Keratinocyte (primary cell): ENCODE measurements around the gene DLG2. TPM values are rescaled to one million over a fixed set of nuclear protein-coding genes. Genes with fewer than 3 reads are reported as not detected.
"Not testable (repeated sequence)": the region's sequence is repeated elsewhere in the genome, so short reads cannot be mapped to it uniquely, and the experiment has no call there.

Experiments
- DNase-seq: peaks from one replicate; pipeline ENCODE4 v3.0.0-alpha.2; 2011; ENCODE audit warnings: low read depth, missing footprints, low spot score
- FAIRE-seq: peaks from 2 replicates; lab custom pipeline; 2011; peaks lifted over from hg19 to GRCh38; lab: Jason Lieb, UNC
- H2AFZ ChIP-seq: 2 replicates; pipeline ENCODE4 v1.6.0; 2012; ENCODE audit warnings: low read length, control low read depth, inconsistent platforms; ENCODE audit not compliant: control insufficient read depth
- H3K27ac ChIP-seq: 2 replicates; pipeline ENCODE4 v1.5.1; 2011; ENCODE audit warnings: low read length; ENCODE audit not compliant: control insufficient read depth, insufficient read depth
- H3K27me3 ChIP-seq: 3 replicates; pipeline ENCODE4 v1.6.0; 2011; ENCODE audit warnings: low read length; ENCODE audit not compliant: control insufficient read depth, insufficient read depth; ENCODE audit errors: extremely low read depth
- H3K36me3 ChIP-seq, 2 experiments: 2 replicates in 1 of 2; 3 replicates in 1 of 2; pipeline ENCODE4 v1.5.1; 2011; ENCODE audit warnings: low read length in 2 of 2, mild to moderate bottlenecking in 1 of 2; ENCODE audit not compliant: control insufficient read depth in 2 of 2, insufficient read depth in 2 of 2; ENCODE audit errors: extremely low read depth in 1 of 2
- H3K4me1 ChIP-seq: 3 replicates; pipeline ENCODE4 v1.5.1; 2011; ENCODE audit warnings: low read length; ENCODE audit not compliant: control insufficient read depth, insufficient read depth; ENCODE audit errors: extremely low read depth
- H3K4me2 ChIP-seq: 3 replicates; pipeline ENCODE4 v1.6.0; 2011; ENCODE audit warnings: low read depth, low read length; ENCODE audit not compliant: control insufficient read depth, insufficient read depth; ENCODE audit errors: extremely low read depth
- H3K4me3 ChIP-seq, 3 experiments: fragments of 200-600 bp in 1 of 3; sonication (generic) in 1 of 3; 2 replicates in 2 of 3; 3 replicates in 1 of 3; pipeline ENCODE4 v1.5.1; 2011 to 2016; ENCODE audit warnings: low read length in 3 of 3, mild to moderate bottlenecking in 3 of 3, control low read depth in 2 of 3, inconsistent platforms in 1 of 3, low read depth in 1 of 3, mixed read lengths in 1 of 3, mixed run types in 1 of 3, moderate library complexity in 1 of 3; ENCODE audit not compliant: control insufficient read depth in 2 of 3, insufficient read depth in 2 of 3; ENCODE audit errors: extremely low read depth in 1 of 3
- H3K79me2 ChIP-seq: 2 replicates; pipeline ENCODE4 v1.6.0; 2012; ENCODE audit warnings: low read length; ENCODE audit not compliant: control insufficient read depth, insufficient read depth
- H3K9ac ChIP-seq: 3 replicates; pipeline ENCODE4 v1.6.0; 2011; ENCODE audit warnings: low read length; ENCODE audit not compliant: control insufficient read depth, insufficient read depth; ENCODE audit errors: extremely low read depth
- H3K9me1 ChIP-seq: 3 replicates; pipeline ENCODE4 v1.6.0; 2011; ENCODE audit warnings: low read length; ENCODE audit not compliant: control insufficient read depth, insufficient read depth; ENCODE audit errors: extremely low read depth
- H3K9me3 ChIP-seq: 2 replicates; pipeline ENCODE4 v1.5.1; 2012; ENCODE audit warnings: low read depth, low read length; ENCODE audit not compliant: control insufficient read depth
- H4K20me1 ChIP-seq: 3 replicates; pipeline ENCODE4 v1.6.0; 2011; ENCODE audit warnings: low read length; ENCODE audit not compliant: control insufficient read depth, insufficient read depth; ENCODE audit errors: extremely low read depth
- CTCF ChIP-seq, 3 experiments: IDR thresholded peaks in 1 of 3; conservative IDR thresholded peaks in 1 of 3; optimal IDR thresholded peaks in 1 of 3; 2 replicates in 2 of 3; 3 replicates in 1 of 3; pipeline versions ENCODE3 to v1.5.1; 2011; ENCODE audit warnings: low read length in 3 of 3, mild to moderate bottlenecking in 3 of 3, moderate library complexity in 2 of 3, control low read depth in 1 of 3, inconsistent platforms in 1 of 3; ENCODE audit not compliant: insufficient read depth in 2 of 3; ENCODE audit errors: extremely low read depth in 1 of 3
- EZH2 ChIP-seq: IDR thresholded peaks from one replicate; pipeline ENCODE4 v1.6.1; 2012; ENCODE audit warnings: inconsistent platforms, mild to moderate bottlenecking, low read length, moderate library complexity
- dilution Hi-C: fragments of 300-500 bp; cut with MboI; formaldehyde crosslinking; loops from one replicate; pipeline ENCODE4 v1.7.0; 2020; ENCODE audit warnings: low sequenced_read_pairs; ENCODE audit not compliant: extremely low pct_ligation_motif_present
- polyA plus RNA-seq, 5 experiments: library from polyadenylated mRNA; depleted of rRNA in 3 of 5; stranded (reverse) in 3 of 5; stranded (forward) in 1 of 5; unstranded in 1 of 5; fragments of >200 nt; gene quantifications; 1 replicate in 1 of 5; 2 replicates in 3 of 5; 3 replicates in 1 of 5; pipeline versions ENCODE4 v1.2.1 to v1.2.3, GENCODE V29; 2011 to 2012; ENCODE audit warnings: missing spikeins in 2 of 5, low read depth in 1 of 5, low replicate concordance in 1 of 5

The DLG2 gene
- polyA plus RNA-seq, 1 donor (not counting 4 experiments of a cell fraction or from before 2014, with no cell fraction given), result 0.55 TPM

GRCh38 chr11:85238906-85239305 is 388.2 kb downstream of the DLG2 start:
- no peak for FAIRE-seq
- no peaks in the 10 kb centered on the region for H3K4me1 ChIP-seq

GRCh38 chr11:85238038-85238437 is 389.1 kb downstream of the DLG2 start:
- H3K4me3 ChIP-seq, H4K20me1 ChIP-seq, FAIRE-seq, H3K9me1 ChIP-seq, H3K36me3 ChIP-seq, H3K9ac ChIP-seq, dilution Hi-C loops, H3K4me2 ChIP-seq, H3K9me3 ChIP-seq, H2AFZ ChIP-seq, H3K79me2 ChIP-seq, H3K27ac ChIP-seq, DNase-seq, H3K4me1 ChIP-seq, H3K27me3 ChIP-seq: not testable (repeated sequence)

More at GRCh38 chr11:85238906-85239305, 388.2 kb downstream of the DLG2 start:
- no peak overlapping the region for H3K27ac ChIP-seq
- no peaks in the 10 kb centered on the region for H3K27me3 ChIP-seq
- no peaks in the 10 kb centered on the region for H4K20me1 ChIP-seq
- H3K9ac ChIP-seq, result no peak overlapping the region
- no peaks in the 10 kb centered on the region for H3K9me3 ChIP-seq
- dilution Hi-C loops, result no loop called here
- H3K9me1 ChIP-seq, result no peaks in the 10 kb centered on the region
- no peak overlapping the region for H3K4me2 ChIP-seq
- no peak overlapping the region for H3K4me3 ChIP-seq
- H3K79me2 ChIP-seq, result no peaks in the 10 kb centered on the region
- H2AFZ ChIP-seq, result no peak overlapping the region
- TF ChIP-seq CTCF (optimal IDR thresholded peaks at IDR 0.05 in 1 of 3, IDR thresholded peaks at IDR 0.05 in 1 of 3, conservative IDR thresholded peaks at IDR 0.05 in 1 of 3; ENCODE audit: extremely low read depth in 1 of 3, insufficient read depth in 2 of 3, low read length in 3 of 3) (no peak), EZH2 (no peak)
- no peak for DNase-seq
- H3K36me3 ChIP-seq, result no peaks in the 10 kb centered on the region

GRCh38 chr11:85236211-85236610 is 390.9 kb downstream of the DLG2 start:
- H3K27ac ChIP-seq, result no peak overlapping the region
- FAIRE-seq, result no peak
- no peaks in the 10 kb centered on the region for H3K9me1 ChIP-seq
- H4K20me1 ChIP-seq, result no peaks in the 10 kb centered on the region
- no peak for DNase-seq
- H3K79me2 ChIP-seq, result no peaks in the 10 kb centered on the region
- dilution Hi-C loops, result no loop called here
- no peaks in the 10 kb centered on the region for H3K4me1 ChIP-seq
- H3K36me3 ChIP-seq, result no peaks in the 10 kb centered on the region
- H3K9me3 ChIP-seq, result no peaks in the 10 kb centered on the region
- H3K27me3 ChIP-seq, result no peaks in the 10 kb centered on the region
- no peak overlapping the region for H3K4me2 ChIP-seq
- no peak for TF ChIP-seq CTCF (optimal IDR thresholded peaks at IDR 0.05 in 1 of 3, IDR thresholded peaks at IDR 0.05 in 1 of 3, conservative IDR thresholded peaks at IDR 0.05 in 1 of 3; ENCODE audit: extremely low read depth in 1 of 3, insufficient read depth in 2 of 3, low read length in 3 of 3)
- no peak for TF ChIP-seq EZH2
- no peak overlapping the region for H2AFZ ChIP-seq
- no peak overlapping the region for H3K9ac ChIP-seq
- no peak overlapping the region for H3K4me3 ChIP-seq
